SK-N-SH (cell line): Measurements from ENCODE around the gene EHBP1L1.

Source experiments
- CTCF ChIP-seq: fragments of 200-600 bp; sonication (generic); IDR thresholded peaks from 2 replicates; pipeline ENCODE4 v1.6.1; 2017; ENCODE audit warnings: antibody characterized with exemption, mild to moderate bottlenecking, moderate library complexity
- JUND ChIP-seq: IDR thresholded peaks from 2 replicates; pipeline ENCODE4 v1.4.0; 2012
- NRF1 ChIP-seq: IDR thresholded peaks from 2 replicates; pipeline ENCODE4 v1.6.1; 2012; ENCODE audit warnings: low read depth, mild to moderate bottlenecking, low read length
- RFX5 ChIP-seq: IDR thresholded peaks from 2 replicates; pipeline ENCODE4 v1.6.1; 2012; ENCODE audit warnings: mild to moderate bottlenecking, improper control_type of control experiment, low read length

DNA sequence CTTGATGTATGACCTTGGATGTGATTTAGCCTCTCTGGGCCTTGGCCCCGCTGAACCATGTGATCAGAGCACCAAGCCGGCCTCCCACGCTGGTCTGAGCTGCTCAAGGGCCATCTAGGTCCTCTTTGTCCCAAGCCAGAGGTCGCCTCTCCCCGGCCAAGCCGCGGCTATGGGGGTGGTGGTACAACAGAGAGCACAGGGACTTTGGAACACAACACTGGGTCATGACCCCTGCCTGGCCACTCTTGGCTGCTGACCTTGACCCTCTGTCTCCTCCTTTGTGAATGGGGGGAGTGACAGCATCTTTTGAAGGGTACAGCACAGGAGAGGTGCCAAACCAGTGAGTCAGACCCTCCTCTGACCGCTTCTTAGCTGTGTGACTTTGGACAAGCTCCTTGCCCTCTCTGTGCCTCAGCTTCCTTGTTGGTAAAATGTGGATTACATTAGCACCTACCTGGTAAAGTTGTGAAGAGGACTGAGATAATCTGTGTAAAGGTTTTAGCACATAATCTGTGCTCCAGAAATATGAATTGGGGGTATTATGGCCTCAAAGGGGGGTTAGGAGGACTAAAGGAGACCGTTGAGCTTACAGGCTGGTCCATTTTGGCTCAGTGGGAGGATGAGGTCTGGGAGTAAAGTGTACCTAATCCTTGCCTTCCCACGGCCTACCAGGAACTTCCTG, 46.2 kb upstream of the EHBP1L1 start:
- no peak for TF ChIP-seq RFX5
- TF ChIP-seq CTCF: no peak
- no peak for TF ChIP-seq JUND
- TF ChIP-seq NRF1: no peak
